ENCODE results near the gene PLA2G2C.
A peak's percentile ranks its signal among the peaks of the same experiment; 100 is the strongest.

PLA2G2C gene

DNA sequence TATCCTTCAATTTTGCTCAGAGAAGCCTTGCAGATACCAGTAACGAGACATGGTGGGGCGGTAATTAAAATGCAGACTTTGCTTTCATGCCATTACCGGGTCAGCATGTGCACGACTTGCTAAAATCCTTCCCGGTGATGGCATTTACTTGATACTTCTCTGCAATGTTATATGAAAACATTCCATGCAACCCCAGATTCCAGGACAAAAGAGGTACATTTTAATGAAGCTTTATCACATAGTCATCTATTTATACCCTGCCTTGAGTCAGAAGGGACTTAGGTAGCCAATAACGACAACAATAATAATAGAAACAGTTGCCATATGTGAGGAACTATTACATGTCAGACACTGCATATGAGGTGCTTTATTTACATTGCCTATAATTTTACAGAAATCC, 29.4 kb upstream of the PLA2G2C start:
- H3K4me3 ChIP-seq (ENCODE audit: low read depth, low read length) = no peak overlapping the region
- TF ChIP-seq, protein P1, sequence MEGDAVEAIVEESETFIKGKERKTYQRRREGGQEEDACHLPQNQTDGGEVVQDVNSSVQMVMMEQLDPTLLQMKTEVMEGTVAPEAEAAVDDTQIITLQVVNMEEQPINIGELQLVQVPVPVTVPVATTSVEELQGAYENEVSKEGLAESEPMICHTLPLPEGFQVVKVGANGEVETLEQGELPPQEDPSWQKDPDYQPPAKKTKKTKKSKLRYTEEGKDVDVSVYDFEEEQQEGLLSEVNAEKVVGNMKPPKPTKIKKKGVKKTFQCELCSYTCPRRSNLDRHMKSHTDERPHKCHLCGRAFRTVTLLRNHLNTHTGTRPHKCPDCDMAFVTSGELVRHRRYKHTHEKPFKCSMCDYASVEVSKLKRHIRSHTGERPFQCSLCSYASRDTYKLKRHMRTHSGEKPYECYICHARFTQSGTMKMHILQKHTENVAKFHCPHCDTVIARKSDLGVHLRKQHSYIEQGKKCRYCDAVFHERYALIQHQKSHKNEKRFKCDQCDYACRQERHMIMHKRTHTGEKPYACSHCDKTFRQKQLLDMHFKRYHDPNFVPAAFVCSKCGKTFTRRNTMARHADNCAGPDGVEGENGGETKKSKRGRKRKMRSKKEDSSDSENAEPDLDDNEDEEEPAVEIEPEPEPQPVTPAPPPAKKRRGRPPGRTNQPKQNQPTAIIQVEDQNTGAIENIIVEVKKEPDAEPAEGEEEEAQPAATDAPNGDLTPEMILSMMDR (IDR thresholded peaks at IDR 0.05; ENCODE audit: borderline replicate concordance, insufficient read depth, low read depth, low read length) = no peak

DNA sequence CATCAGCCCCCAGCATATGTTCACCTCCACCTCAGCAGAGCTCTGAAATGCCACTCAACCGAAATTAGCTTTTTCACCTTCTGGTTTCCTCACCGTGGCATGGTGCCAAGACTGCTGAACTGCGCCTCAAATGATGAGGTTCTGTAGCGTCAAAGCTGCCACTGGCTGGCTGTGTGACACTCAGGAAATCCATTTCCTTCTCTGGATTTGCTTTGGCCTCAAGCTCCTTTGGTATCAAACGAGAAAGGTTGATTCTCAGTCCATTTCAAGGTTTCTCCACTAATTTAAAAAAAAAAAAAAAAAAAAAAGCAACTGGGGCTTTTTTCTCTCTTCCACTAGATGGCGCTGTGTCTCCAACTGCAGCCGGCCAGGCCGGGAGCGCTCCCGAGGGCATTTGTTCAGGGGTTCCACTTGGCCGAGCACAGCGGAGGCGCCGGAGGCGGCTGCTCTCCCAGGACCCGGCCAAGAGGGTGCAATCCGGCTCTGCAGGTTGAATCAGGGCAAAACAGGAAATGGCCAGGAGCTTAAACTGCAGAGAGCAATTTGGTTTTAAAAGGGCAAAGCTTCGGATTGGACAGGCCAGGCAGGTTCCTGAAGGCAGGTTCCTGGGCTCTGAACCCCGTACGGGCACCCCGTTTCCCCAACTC, 26.5 kb upstream of the PLA2G2C start:
- H3K4me3 ChIP-seq (ENCODE audit: low read depth, low read length) = no peak overlapping the region
- TF ChIP-seq, protein P1 (IDR thresholded peaks at IDR 0.05; ENCODE audit: borderline replicate concordance, insufficient read depth, low read depth, low read length) = peak; percentile 74

DNA sequence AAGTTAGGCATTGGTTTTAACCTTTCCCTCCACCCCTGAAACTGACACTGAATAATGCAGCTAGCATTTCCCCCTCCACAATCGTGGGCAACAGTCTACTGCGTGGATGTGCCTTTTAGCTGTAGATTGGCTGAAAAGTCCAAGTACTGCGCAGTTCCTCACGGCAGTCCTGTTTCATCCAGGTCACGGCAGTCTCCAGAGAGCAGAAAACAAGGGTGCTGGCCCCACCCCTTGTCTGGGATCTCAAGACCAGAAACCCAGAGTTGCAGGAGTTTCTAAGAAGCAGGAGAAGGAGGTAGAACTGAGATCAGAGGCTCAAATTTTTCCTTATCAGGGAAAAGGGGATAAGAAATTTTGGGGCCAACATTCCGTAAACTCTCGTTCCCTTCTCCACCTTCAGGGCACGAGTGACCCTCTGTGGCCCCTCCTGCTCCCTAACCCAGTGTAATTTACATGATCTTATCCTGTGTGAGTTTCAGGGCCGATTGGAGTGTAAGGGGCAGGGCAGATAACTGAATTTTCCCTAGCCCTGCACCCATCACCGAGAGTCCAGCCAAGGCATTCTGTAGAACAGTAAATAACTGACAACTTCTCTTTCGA, 25.9 kb upstream of the PLA2G2C start:
- TF ChIP-seq, protein P1 (IDR thresholded peaks at IDR 0.05; ENCODE audit: borderline replicate concordance, insufficient read depth, low read depth, low read length) = no peak
- H3K4me3 ChIP-seq (ENCODE audit: low read depth, low read length) = no peak overlapping the region

DNA sequence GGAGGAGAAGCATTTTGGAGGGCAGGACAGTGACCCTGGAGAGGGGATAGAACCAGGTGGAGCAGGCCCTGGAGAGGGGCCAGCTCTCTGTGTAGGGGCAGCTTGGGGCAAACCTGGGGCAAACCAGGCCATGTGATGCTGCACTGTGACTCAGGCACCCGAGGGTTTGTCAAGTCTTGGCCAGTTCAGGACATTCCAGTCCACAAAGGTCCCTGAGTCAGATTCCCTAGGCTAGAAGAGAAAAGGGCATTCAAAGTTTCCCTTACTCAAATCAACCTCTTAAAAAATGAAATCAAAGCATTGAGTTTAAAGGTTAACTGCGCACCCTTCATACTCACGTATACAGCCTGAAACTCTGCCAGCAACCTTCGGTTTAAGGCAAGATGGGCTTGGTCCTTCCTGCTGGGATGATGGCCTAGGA, 25.2 kb upstream of the PLA2G2C start:
- H3K4me3 ChIP-seq (ENCODE audit: low read depth, low read length) = no peak overlapping the region

DNA sequence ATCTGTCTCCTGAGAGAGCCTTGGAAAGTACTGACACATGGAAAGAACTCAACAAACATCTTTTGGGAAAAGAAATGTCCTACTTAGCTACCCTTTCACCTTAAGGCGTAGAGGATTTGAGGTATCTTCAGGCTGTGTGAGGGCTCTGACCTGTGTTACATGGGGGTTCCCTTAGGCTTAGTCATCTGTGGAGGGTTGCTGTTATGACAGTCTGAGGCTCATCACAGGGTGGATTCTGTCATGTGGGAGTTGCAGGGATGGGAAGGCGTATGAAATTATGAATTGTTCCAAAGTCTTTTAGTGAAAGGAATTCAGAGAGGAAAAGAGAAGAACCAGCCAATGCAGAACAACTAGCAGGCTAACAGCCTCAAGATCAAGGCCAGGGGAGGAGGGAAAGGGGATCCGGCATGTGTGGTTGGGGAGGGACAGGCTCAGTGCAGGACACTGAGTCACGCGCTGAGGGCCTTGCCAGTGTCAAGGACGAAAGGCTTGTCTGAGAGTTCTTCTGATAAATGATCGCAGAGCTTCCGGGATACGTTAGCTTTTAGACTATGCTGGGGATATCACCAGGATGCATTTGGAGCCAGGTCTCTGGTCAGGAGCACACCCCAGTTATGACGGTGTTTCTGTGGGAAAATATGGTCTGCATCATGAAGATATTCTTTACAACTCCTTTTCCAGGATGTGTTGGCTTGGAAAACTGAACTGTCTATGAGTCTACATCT, 24.6 kb upstream of the PLA2G2C start:
- TF ChIP-seq, protein P1 (IDR thresholded peaks at IDR 0.05; ENCODE audit: borderline replicate concordance, insufficient read depth, low read depth, low read length) = no peak
- H3K4me3 ChIP-seq (ENCODE audit: low read depth, low read length) = no peak overlapping the region

More for the DNA sequence above, 25.2 kb upstream of the PLA2G2C start:
- TF ChIP-seq, protein P1 (IDR thresholded peaks at IDR 0.05; ENCODE audit: borderline replicate concordance, insufficient read depth, low read depth, low read length) = no peak

DNA sequence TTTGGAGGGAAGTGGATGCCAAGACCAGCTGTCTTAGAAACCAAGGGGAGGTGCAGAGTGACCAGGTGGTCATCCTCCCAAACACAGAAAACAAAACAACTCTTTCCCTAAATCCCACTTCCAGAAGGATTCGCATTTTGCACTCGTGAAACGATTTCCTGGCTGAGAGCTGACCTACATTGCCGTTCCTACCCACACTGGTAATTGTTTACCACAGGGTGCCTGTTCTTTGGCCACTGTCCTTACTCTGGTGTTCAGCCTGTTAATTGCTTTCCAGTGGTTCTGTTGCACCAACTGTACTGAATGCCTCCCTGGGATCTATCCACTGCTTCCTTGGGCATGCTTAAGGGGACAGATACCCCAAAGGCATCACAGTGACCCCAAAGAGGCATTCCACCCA, 23.2 kb upstream of the PLA2G2C start:
- TF ChIP-seq, protein P1 (IDR thresholded peaks at IDR 0.05; ENCODE audit: borderline replicate concordance, insufficient read depth, low read depth, low read length) = no peak
- no peak overlapping the region for H3K4me3 ChIP-seq (ENCODE audit: low read depth, low read length)
